IMR-90 (cell line): Measurements from ENCODE around the gene ATG5. TPM values are rescaled to one million over a fixed set of nuclear protein-coding genes. Genes with fewer than 3 reads are reported as not detected.

Experiments used
- ATAC-seq: fragments of 200-7000 bp; cut with Tn5 transposase; 2 replicates; pipeline ENCODE4 v1.9.1; 2020; ENCODE audit warnings: low read depth, mild to moderate bottlenecking, moderate library complexity
- BruUV-seq: library from RNA; stranded (reverse); fragments of 400-500 nt; replicated peaks from 2 replicates; lab custom pipeline; 2021; lab: Mats Ljungman, UMichigan
- CTCF ChIA-PET: fragments of 300-600 bp; formaldehyde crosslinking; extraction: SDS; loops from one replicate; lab custom pipeline; 2021; ENCODE audit warnings: antibody characterized with exemption; lab: Yijun Ruan, JAX
- POLR2A ChIA-PET: fragments of 300-600 bp; sonication (Branson Sonifier 250); formaldehyde crosslinking; loops from one replicate; lab custom pipeline; 2022; ENCODE audit warnings: antibody characterized with exemption; ENCODE audit not compliant: unreplicated experiment; lab: Charles Lee
- DNase-seq: peaks from one replicate; pipeline ENCODE4 v3.0.0; 2013
- H2AFZ ChIP-seq: replicated peaks from 2 replicates; pipeline ENCODE3; 2013; ENCODE audit warnings: low read length, mild to moderate bottlenecking; ENCODE audit not compliant: poor library complexity
- H2AK5ac ChIP-seq: 2 replicates; pipeline ENCODE4 v1.6.1; 2013; ENCODE audit warnings: low read depth, low read length, inconsistent platforms
- H2AK9ac ChIP-seq: replicated peaks from 2 replicates; pipeline ENCODE3; 2013; ENCODE audit warnings: mild to moderate bottlenecking, low read depth, low read length, moderate library complexity; ENCODE audit not compliant: poor library complexity
- H2BK120ac ChIP-seq: 2 replicates; pipeline ENCODE4 v1.6.1; 2013; ENCODE audit warnings: low read depth, low read length, inconsistent platforms
- H2BK15ac ChIP-seq: 3 replicates; pipeline ENCODE4 v1.6.1; 2013; ENCODE audit warnings: low read depth, low read length, inconsistent platforms
- H2BK20ac ChIP-seq: 2 replicates; pipeline ENCODE4 v1.6.1; 2013; ENCODE audit warnings: low read depth, mild to moderate bottlenecking, inconsistent platforms, low read length, moderate library complexity
- H2BK5ac ChIP-seq: 2 replicates; pipeline ENCODE4 v1.6.1; 2013; ENCODE audit warnings: mild to moderate bottlenecking, low read depth, low read length, inconsistent platforms; ENCODE audit not compliant: poor library complexity, severe bottlenecking
- H3K14ac ChIP-seq: replicated peaks from 2 replicates; pipeline ENCODE4 v1.6.1; 2013; ENCODE audit warnings: low read depth, low read length, inconsistent platforms
- H3K18ac ChIP-seq: 2 replicates; pipeline ENCODE4 v1.6.1; 2013; ENCODE audit warnings: low read depth, low read length, control low read depth
- H3K23ac ChIP-seq: 2 replicates; pipeline ENCODE4 v1.6.1; 2013; ENCODE audit warnings: low read depth, low read length, inconsistent platforms
- H3K27ac ChIP-seq: 2 replicates; pipeline ENCODE4 v1.5.1; 2013; ENCODE audit warnings: mild to moderate bottlenecking, control low read depth, low read length; ENCODE audit not compliant: insufficient read depth
- H3K27me3 ChIP-seq: 2 replicates; pipeline ENCODE4 v1.6.1; 2013; ENCODE audit warnings: low read length; ENCODE audit not compliant: control insufficient read depth, insufficient read depth
- H3K36me3 ChIP-seq: 2 replicates; pipeline ENCODE4 v1.6.1; 2013; ENCODE audit warnings: low read length, mixed read lengths; ENCODE audit not compliant: control insufficient read depth, insufficient read depth
- H3K4ac ChIP-seq: 2 replicates; pipeline ENCODE4 v1.6.1; 2013; ENCODE audit warnings: low read depth, low read length, inconsistent platforms
- H3K4me1 ChIP-seq: 2 replicates; pipeline ENCODE4 v1.6.1; 2013; ENCODE audit warnings: low read length, mixed read lengths; ENCODE audit not compliant: control insufficient read depth, insufficient read depth
- H3K4me2 ChIP-seq: 2 replicates; pipeline ENCODE4 v1.6.1; 2013; ENCODE audit warnings: low read depth, mild to moderate bottlenecking, control low read depth, low read length, moderate library complexity
- H3K4me3 ChIP-seq: 2 replicates; pipeline ENCODE4 v1.5.1; 2013; ENCODE audit warnings: low read depth, mild to moderate bottlenecking, control low read depth, low read length, moderate library complexity; ENCODE audit not compliant: insufficient read depth
- H3K56ac ChIP-seq: 2 replicates; pipeline ENCODE4 v1.6.1; 2013; ENCODE audit warnings: low read length, inconsistent platforms; ENCODE audit not compliant: insufficient read depth; ENCODE audit errors: extremely low read depth
- H3K79me1 ChIP-seq, 2 experiments: 2 replicates each; pipeline ENCODE4 v1.6.1; 2013; ENCODE audit warnings: low read length in 2 of 2, inconsistent platforms in 1 of 2, low read depth in 1 of 2
- H3K9ac ChIP-seq: 2 replicates; pipeline ENCODE4 v1.6.1; 2013; ENCODE audit warnings: low read depth, low read length, control low read depth
- H3K9me1 ChIP-seq: 2 replicates; pipeline ENCODE4 v1.6.1; 2013; ENCODE audit warnings: low read length, inconsistent platforms; ENCODE audit not compliant: insufficient read depth
- H3K9me3 ChIP-seq: 2 replicates; pipeline ENCODE4 v1.6.1; 2013; ENCODE audit warnings: low read length; ENCODE audit not compliant: control insufficient read depth, insufficient read depth
- H4K20me1 ChIP-seq: 2 replicates; pipeline ENCODE4 v1.6.1; 2013; ENCODE audit warnings: low read length, inconsistent platforms; ENCODE audit not compliant: insufficient read depth
- H4K5ac ChIP-seq: 2 replicates; pipeline ENCODE4 v1.6.1; 2013; ENCODE audit warnings: mild to moderate bottlenecking, low read depth, low read length, control low read depth
- H4K8ac ChIP-seq, 2 experiments: 2 replicates each; pipeline ENCODE4 v1.6.1; 2013; ENCODE audit warnings: low read depth in 2 of 2, low read length in 2 of 2, control low read depth in 1 of 2, inconsistent platforms in 1 of 2
- H4K91ac ChIP-seq: 2 replicates; pipeline ENCODE4 v1.6.1; 2013; ENCODE audit warnings: low read depth, low read length, inconsistent platforms; ENCODE audit not compliant: insufficient read depth
- BHLHE40 ChIP-seq: fragments of 150-350 bp; IDR thresholded peaks from 2 replicates; pipeline ENCODE4 v1.6.1; 2016; ENCODE audit warnings: mild to moderate bottlenecking, low read depth, low read length
- CEBPB ChIP-seq: IDR thresholded peaks from 2 replicates; pipeline ENCODE4 v1.6.1; 2012; ENCODE audit warnings: low read depth, low read length, improper control_type of control experiment
- CHD1 ChIP-seq: IDR thresholded peaks from 2 replicates; pipeline ENCODE4 v1.6.1; 2012; ENCODE audit warnings: low read depth, low read length, improper control_type of control experiment
- CTCF ChIP-seq: conservative IDR thresholded peaks from 2 replicates; pipeline ENCODE4 v1.5.1; 2012; ENCODE audit warnings: mild to moderate bottlenecking, low read depth, low read length, improper control_type of control experiment
- MAFK ChIP-seq: IDR thresholded peaks from 2 replicates; pipeline ENCODE4 v1.6.1; 2012; ENCODE audit warnings: low read depth, low read length, improper control_type of control experiment
- MAZ ChIP-seq: IDR thresholded peaks from 2 replicates; pipeline ENCODE4 v1.6.1; 2012; ENCODE audit warnings: low read depth, mild to moderate bottlenecking, low read length, improper control_type of control experiment, moderate library complexity, borderline replicate concordance
- MXI1 ChIP-seq: IDR thresholded peaks from 2 replicates; pipeline ENCODE4 v1.6.1; 2012; ENCODE audit warnings: low read depth, mild to moderate bottlenecking, low read length, moderate library complexity, borderline replicate concordance
- NFE2L2 ChIP-seq: fragments of 150-350 bp; IDR thresholded peaks from 2 replicates; pipeline ENCODE4 v1.6.1; 2016; ENCODE audit warnings: low read depth, mild to moderate bottlenecking, low read length
- POLR2A ChIP-seq: IDR thresholded peaks from 2 replicates; pipeline ENCODE4 v1.6.1; 2012; ENCODE audit warnings: mild to moderate bottlenecking, low read depth, low read length
- RAD21 ChIP-seq: IDR thresholded peaks from 2 replicates; pipeline ENCODE4 v1.6.1; 2012; ENCODE audit warnings: low read length, improper control_type of control experiment
- RCOR1 ChIP-seq: IDR thresholded peaks from 2 replicates; pipeline ENCODE4 v1.6.1; 2012; ENCODE audit warnings: mild to moderate bottlenecking, low read length, improper control_type of control experiment; ENCODE audit not compliant: insufficient replicate concordance
- RFX5 ChIP-seq: IDR thresholded peaks from 2 replicates; pipeline ENCODE4 v1.8.0; 2012; ENCODE audit warnings: low read depth, mild to moderate bottlenecking, low read length, moderate library complexity
- SMC3 ChIP-seq: fragments of 150-350 bp; IDR thresholded peaks from 2 replicates; pipeline ENCODE4 v1.6.1; 2016; ENCODE audit warnings: low read depth, mild to moderate bottlenecking, antibody characterized with exemption, low read length, moderate library complexity
- WGBS, 2 experiments: methylation state at CpG; one replicate each; pipeline versions ENCODE4 v1.1.5 to v1.1.7; 2013; ENCODE audit warnings: missing lambda C conversion rate in 2 of 2; ENCODE audit not compliant: insufficient read length in 1 of 2; ENCODE audit errors: extremely low coverage in 2 of 2; 5-methylcytosine and 5-hydroxymethylcytosine counted together
- dilution Hi-C: fragments of 300-500 bp; cut with HindIII; formaldehyde crosslinking; loops from one replicate; pipeline ENCODE4 v1.14.3; 2018; ENCODE audit warnings: low sequenced_read_pairs; ENCODE audit not compliant: unreplicated experiment
- in situ Hi-C: fragments of 300-500 bp; cut with MboI; formaldehyde crosslinking; loops from 3 replicates; pipeline ENCODE4 v1.14.3; 2019; ENCODE audit warnings: low sequenced_read_pairs, inconsistent platforms, mixed read lengths
- intact Hi-C: fragments of 100-400 bp; cut with micrococcal nuclease; formaldehyde crosslinking; loops from 2 replicates; pipeline ENCODE4 v1.10.0; 2022
- polyA plus RNA-seq, 3 experiments: library from polyadenylated mRNA; depleted of rRNA; stranded (reverse); fragments of >200 nt; gene quantifications; 2 replicates each; pipeline ENCODE4 v1.2.3, GENCODE V29; 2012; ENCODE audit warnings: low replicate concordance in 1 of 3
- total RNA-seq: library from RNA; depleted of rRNA; stranded (reverse); fragments of >200 nt; gene quantifications from 2 replicates; pipeline ENCODE4 v1.2.3, GENCODE V29; 2012
- TF ChIP-seq, protein P1 (sequence below): fragments of 150-350 bp; IDR thresholded peaks from 2 replicates; pipeline ENCODE4 v1.6.1; 2017; ENCODE audit warnings: mild to moderate bottlenecking, antibody characterized with exemption, low read length, low read depth
- TF ChIP-seq, protein P2 (sequence below): fragments of 150-350 bp; IDR thresholded peaks from 2 replicates; pipeline ENCODE4 v1.6.1; 2016; ENCODE audit warnings: low read depth, mild to moderate bottlenecking, low read length, moderate library complexity, borderline replicate concordance

The ATG5 gene
- total and polyA plus RNA-seq, 2 of the 4 experiments (the other 2 are of a cell fraction): 13.5 to 28.0 TPM

DNA sequence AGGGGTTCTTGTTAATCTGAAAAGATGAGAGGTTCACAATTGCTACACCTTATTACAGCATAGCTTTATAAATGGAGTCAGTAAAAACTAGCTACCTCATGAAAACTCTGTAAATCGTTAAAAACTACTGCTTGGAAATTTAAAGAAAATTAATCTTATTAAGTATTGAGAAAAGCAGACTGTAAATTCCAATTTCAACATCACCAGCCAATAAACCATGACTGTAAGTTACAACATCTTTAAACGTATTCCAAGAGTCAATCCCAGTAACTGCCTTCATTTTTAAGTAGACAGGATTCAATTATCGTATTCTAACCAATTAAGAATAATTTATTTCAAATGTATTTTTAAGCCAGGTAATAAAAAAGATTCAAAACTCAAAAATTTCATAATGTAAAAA lies 70.3 kb downstream of the ATG5 start:
- dilution Hi-C loops: no loop called here

More for the DNA sequence above, 70.3 kb downstream of the ATG5 start:
- Histone ChIP-seq H2BK5ac (no peak overlapping the region), H2BK20ac (no peak overlapping the region), H4K20me1 (peaks cover 13% of the 10 kb centered on the region; the same call in 1 of the 2 replicates), H2AFZ (no peak overlapping the region), H2BK120ac (no peak overlapping the region), H3K4me1 (peaks cover 13% of the 10 kb centered on the region), H2BK15ac (no peak overlapping the region), H3K9me3 (no peaks in the 10 kb centered on the region), H4K8ac (no peak overlapping the region), H3K36me3 (no peaks in the 10 kb centered on the region), H3K79me1 (peaks cover 7 to 48% of the 10 kb centered on the region in 2 experiments; a peak in 3 of 4 replicates), H4K5ac (no peak overlapping the region), H3K9me1 (peaks cover 5% of the 10 kb centered on the region), H4K91ac (no peak overlapping the region), H2AK5ac (no peak overlapping the region), H3K27me3 (no peaks in the 10 kb centered on the region), H3K4ac (no peak overlapping the region), H3K14ac (no peak overlapping the region), H3K18ac (no peak overlapping the region), H3K23ac (no peak overlapping the region), H2AK9ac (no peak overlapping the region), H3K27ac (no peak overlapping the region), H3K9ac (no peak overlapping the region), H3K4me2 (no peak overlapping the region), H3K4me3 (no peak overlapping the region), H3K56ac (no peak overlapping the region)
- ChIA-PET POLR2A (no interaction called here), CTCF (no interaction called here)
- no peak for ATAC-seq
- no TSS peak for BruUV-seq
- TF ChIP-seq POLR2A (no peak), BHLHE40 (no peak), CTCF (no peak), CHD1 (no peak), CEBPB (no peak), RFX5 (no peak), MAFK (no peak), RCOR1 (no peak), MAZ (no peak), NFE2L2 (no peak), SMC3 (no peak), MXI1 (no peak), RAD21 (no peak)
- TF ChIP-seq, protein P1, sequence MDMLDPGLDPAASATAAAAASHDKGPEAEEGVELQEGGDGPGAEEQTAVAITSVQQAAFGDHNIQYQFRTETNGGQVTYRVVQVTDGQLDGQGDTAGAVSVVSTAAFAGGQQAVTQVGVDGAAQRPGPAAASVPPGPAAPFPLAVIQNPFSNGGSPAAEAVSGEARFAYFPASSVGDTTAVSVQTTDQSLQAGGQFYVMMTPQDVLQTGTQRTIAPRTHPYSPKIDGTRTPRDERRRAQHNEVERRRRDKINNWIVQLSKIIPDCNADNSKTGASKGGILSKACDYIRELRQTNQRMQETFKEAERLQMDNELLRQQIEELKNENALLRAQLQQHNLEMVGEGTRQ: no peak
- TF ChIP-seq, protein P2, sequence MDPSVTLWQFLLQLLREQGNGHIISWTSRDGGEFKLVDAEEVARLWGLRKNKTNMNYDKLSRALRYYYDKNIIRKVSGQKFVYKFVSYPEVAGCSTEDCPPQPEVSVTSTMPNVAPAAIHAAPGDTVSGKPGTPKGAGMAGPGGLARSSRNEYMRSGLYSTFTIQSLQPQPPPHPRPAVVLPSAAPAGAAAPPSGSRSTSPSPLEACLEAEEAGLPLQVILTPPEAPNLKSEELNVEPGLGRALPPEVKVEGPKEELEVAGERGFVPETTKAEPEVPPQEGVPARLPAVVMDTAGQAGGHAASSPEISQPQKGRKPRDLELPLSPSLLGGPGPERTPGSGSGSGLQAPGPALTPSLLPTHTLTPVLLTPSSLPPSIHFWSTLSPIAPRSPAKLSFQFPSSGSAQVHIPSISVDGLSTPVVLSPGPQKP: no peak
- in situ Hi-C loops (no loop called here), intact Hi-C loops (no loop called here)
- WGBS, 2 experiments: no CpG with 5 or more reads among the region's 3 CpGs
- DNase-seq: no peak
